Omental fat pad (tissue), 4 donors: Measurements from ENCODE around the gene LEAP2. TPM values are rescaled to one million over a fixed set of nuclear protein-coding genes. Genes with fewer than 3 reads are reported as not detected.
"Not testable (repeated sequence)": the region's sequence is repeated elsewhere in the genome, so short reads cannot be mapped to it uniquely, and the experiment has no call there.

ENCODE experiments used
- ATAC-seq: fragments of 150-250 bp; one replicate; pipeline ENCODE4 v1.9.1; 2016; ENCODE audit warnings: mild to moderate bottlenecking, moderate library complexity; ENCODE audit not compliant: low FRiP score
- DNase-seq: peaks from one replicate; pipeline ENCODE4 v3.0.0-alpha.2; 2019; ENCODE audit warnings: low spot score
- total RNA-seq, 4 donors: library from RNA; depleted of rRNA; stranded (reverse); fragments of >200 nt; gene quantifications; one replicate each; pipeline ENCODE4 v1.1.0, GENCODE V29; 2016
- TF ChIP-seq, protein P1 (sequence below), 3 donors: fragments of 450-650 bp; IDR thresholded peaks; one replicate each; pipeline ENCODE4 v1.5.1; 2016 to 2017; ENCODE audit warnings: antibody characterized with exemption in 3 of 3, mild to moderate bottlenecking in 3 of 3, moderate library complexity in 2 of 3

The LEAP2 gene
- total RNA-seq, 4 donors from 2014 or later: 0.84 to 2.3 (median 1.4) TPM

DNA sequence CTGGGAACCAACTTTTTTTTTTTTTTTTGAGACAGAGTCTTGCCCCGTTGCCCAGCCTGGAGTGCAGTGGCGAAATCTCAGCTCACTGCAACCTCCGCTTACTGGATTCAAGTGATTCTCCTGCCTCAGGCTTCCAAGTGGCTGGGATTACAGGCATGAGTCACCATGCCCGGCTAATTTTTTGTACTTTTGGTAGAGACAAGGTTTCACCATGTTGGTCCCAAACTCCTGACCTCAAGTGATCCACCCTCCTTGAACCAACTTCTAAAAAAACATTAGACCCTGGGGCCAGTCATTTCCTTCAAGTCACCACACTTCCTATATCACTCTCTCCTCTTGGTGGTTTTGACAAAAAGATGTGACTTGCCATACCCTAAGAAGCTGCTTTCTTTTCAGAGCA is 32.2 kb upstream of the LEAP2 start:
- ATAC-seq: no peak

DNA sequence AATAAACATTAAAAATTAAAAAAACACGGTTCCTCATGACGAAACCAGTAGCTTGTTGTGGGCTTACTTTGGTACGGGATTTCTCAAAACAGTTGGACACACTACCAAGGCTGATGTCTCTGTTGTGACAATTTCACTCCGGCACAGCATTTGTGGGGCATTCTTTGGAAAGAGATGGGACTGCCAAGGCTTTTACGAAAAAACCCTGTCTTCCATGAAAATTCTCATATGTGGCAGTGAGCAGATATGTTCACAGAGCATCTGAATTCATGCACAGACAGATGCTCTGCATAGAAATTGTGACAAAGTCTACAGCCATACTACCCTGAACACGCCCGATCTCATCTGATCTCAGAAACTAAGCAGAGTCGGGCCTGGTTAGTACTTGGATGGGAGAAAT is 25.2 kb upstream of the LEAP2 start:
- TF ChIP-seq, protein P1, sequence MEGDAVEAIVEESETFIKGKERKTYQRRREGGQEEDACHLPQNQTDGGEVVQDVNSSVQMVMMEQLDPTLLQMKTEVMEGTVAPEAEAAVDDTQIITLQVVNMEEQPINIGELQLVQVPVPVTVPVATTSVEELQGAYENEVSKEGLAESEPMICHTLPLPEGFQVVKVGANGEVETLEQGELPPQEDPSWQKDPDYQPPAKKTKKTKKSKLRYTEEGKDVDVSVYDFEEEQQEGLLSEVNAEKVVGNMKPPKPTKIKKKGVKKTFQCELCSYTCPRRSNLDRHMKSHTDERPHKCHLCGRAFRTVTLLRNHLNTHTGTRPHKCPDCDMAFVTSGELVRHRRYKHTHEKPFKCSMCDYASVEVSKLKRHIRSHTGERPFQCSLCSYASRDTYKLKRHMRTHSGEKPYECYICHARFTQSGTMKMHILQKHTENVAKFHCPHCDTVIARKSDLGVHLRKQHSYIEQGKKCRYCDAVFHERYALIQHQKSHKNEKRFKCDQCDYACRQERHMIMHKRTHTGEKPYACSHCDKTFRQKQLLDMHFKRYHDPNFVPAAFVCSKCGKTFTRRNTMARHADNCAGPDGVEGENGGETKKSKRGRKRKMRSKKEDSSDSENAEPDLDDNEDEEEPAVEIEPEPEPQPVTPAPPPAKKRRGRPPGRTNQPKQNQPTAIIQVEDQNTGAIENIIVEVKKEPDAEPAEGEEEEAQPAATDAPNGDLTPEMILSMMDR (IDR thresholded peaks at IDR 0.05): no peak
- ATAC-seq: no peak
- DNase-seq: no peak

More for the DNA sequence above, 32.2 kb upstream of the LEAP2 start:
- TF ChIP-seq, protein P1 (IDR thresholded peaks at IDR 0.05): no peak
- no peak for DNase-seq

DNA sequence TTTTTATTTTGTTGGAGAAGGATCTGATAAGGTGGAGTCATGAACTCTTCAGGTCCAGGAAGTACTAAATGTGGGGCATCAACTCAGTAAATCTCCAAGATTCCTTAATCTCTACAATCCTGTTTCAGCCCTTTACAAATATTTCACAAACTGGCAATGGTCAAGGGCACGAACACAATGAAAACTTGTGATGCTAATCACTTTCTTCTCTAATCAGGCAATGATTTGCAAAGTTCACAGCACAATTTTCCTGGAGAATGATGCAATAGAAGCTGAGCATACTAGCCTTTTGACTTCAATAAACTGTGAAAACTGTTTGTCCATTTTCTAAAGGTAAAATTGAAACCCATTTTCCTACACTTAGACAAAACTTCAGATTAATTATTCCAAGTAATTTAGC is 24.1 kb upstream of the LEAP2 start:
- TF ChIP-seq, protein P1 (IDR thresholded peaks at IDR 0.05): no peak
- ATAC-seq (no peak), DNase-seq (no peak)

DNA sequence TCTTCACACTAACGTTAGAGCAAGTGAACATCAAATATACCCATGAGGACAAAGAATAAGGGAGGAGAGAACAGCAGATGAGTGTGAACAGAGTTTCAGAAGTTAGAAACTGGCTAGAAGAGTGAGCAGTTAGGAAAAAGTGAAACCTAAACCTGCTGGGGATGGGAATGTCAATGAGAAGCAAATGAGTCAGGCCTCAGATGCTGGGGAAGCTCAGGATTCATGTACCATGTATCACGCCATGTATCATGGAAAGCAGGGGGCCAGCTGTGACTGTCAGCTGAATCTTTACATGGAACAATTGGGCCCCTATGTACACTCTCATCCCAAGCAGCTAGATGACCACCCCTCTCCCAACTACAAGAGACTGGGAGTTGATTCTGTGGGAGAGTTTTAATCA is 23.4 kb upstream of the LEAP2 start:
- TF ChIP-seq, protein P1 (IDR thresholded peaks at IDR 0.05): no peak
- no peak for ATAC-seq

DNA sequence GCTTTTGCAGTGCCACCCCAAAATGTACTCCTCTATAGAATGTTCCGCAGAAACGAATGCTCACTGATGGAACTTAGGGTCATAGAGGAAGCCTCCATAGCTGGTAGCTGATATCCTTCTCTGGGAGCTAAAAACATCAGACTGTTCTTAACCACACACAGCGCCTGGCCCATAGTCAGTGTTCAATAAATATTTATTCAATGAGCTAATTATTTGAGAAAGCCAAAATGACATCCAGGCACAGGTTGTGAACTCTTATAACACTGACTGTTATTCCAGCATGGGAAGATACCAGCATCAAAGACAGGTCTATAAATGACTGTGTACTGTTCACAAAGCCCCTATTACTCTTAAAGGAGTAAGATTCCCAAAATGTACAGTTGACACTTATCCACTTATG is 20.1 kb upstream of the LEAP2 start:
- ATAC-seq (no peak), DNase-seq (no peak)
- TF ChIP-seq, protein P1 (IDR thresholded peaks at IDR 0.05): no peak

More for the DNA sequence above, 23.4 kb upstream of the LEAP2 start:
- no peak for DNase-seq

DNA sequence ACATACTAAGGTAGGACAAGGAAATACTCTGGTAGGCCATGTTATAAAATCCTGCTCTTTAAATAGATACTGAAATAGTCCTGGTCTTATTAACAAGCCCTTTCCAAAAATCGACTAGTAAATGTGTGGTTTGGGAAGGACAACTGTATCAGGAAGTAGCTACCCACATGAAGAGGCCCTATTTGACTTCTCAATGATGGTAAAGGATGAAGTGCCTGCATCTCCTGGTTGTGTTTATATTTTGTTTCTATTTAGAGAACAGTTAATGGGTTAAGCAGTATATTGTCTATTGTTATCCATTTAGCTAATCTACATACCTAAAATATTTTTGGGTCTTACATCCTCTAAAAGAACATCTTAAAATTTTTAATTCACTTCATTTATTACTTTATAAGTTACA is 19.7 kb upstream of the LEAP2 start:
- no peak for DNase-seq
- no peak for ATAC-seq

DNA sequence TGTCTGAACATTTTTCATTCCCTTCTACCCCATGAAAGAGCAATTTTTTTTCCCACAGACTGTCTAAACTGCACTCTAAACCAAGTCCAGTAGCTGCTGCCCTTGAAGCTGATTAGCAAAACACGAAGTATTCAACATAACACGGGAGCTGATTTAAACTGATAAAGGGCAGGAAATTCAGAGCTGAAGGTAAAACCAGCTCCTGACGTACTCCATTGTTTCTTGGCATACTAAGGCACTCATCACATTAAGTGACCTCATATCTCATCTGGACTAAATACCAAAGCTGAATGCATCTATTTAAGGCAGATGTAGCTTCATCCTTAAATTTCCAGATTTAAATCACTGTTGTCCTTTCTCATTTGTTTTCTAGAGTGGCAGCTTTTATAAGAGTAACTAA is 19.2 kb upstream of the LEAP2 start:
- DNase-seq (no peak), ATAC-seq (no peak)
- TF ChIP-seq, protein P1 (IDR thresholded peaks at IDR 0.05): no peak

More for the DNA sequence above, 19.7 kb upstream of the LEAP2 start:
- TF ChIP-seq, protein P1 (IDR thresholded peaks at IDR 0.05): no peak

DNA sequence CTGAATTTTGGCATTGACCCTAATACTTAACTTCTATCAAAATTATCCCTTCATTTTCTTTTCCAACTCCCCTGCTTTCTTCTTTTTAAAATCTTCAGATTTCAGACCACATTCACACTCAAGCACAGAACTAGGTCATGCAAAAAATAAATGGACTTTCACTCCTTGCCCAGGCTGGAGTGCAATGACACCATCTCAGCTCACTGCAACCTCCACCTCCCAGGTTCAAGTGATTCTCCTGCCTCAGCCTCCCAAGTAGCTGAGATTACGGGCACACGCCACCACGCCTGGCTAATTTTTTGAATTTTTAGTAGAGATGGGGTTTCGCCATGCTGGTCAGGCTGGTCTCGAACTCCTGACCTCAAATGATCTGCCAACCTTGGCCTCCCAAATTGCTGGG is 18.5 kb upstream of the LEAP2 start:
- not testable (repeated sequence) for DNase-seq, ATAC-seq
